Measurements from ENCODE around the gene BRIP1.
"Not testable (repeated sequence)": the region's sequence is repeated elsewhere in the genome, so short reads cannot be mapped to it uniquely, and the experiment has no call there.

BRIP1 gene

DNA sequence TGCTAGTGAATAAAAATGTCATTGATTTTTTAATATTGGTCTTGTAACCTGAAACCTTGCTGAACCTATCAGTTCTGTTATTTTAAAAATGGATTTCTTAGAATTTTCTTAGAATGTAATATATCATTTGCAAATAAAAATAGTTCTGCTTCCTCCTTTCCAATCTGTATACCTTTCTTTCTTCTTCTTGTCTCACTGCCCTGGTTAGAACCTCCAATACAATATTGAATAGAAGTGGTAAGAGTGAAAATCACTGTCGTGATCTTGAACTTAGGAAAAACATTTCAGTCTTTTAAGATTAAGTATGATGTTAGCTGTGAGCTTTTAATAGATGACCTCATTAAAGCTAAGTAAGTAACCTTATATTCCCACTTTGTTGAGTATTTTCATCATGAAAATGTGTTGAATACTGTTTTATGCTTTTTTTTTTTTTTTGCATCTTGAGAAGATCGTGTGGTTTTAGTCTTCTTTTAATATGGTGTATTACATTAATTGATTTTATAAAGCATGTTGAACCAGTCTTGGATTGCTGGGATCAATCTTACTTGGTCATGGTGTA lies 167.5 kb downstream of the BRIP1 start:
- no peak for DNase-seq (ENCODE audit: low read depth)

DNA sequence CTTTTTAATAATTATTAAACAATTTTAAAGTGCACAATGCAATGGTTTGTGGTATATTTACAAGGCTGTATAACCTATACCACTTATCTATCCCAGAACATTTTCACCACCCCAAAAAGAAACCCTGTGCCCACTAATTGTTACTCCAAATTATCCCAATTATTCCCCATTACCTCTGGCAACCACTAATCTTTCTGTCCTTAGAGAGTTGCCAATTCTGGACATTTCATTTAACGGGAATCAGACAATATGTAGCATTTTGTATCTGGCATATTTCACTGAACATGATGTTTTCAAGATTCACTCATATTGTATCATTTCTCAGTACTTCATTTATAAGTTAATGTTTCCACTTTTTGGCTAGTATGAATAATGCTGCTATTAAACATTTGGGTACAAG lies 169.2 kb downstream of the BRIP1 start:
- DNase-seq (ENCODE audit: low read depth) = no peak

DNA sequence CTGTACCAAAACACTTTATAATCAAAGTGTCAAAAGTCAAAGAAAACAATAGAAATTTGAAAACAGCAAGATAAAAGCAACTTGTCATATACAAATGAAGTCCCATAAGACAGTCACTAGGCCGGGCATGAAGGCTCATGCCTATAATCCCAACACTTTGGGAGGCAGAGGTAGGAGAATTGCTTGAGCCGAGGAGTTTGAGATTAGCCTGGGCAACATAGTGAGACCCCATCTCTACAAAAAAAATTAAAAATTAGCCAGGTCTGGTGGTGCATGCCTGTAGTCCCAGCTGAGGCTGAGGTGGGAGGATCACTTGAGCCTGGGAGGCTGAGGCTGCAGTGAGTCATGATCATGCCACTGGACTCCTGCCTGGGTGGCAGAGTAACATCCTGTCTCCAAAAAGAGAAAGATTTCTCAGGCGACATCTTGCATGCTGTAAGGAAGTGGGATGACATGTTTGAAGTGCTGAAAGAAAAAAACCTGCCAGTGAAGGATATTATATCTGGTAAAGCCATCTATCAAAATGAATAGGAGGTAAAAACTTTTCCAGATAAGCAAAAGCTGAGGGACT lies 173.6 kb downstream of the BRIP1 start:
- DNase-seq (ENCODE audit: low read depth) = no peak

DNA sequence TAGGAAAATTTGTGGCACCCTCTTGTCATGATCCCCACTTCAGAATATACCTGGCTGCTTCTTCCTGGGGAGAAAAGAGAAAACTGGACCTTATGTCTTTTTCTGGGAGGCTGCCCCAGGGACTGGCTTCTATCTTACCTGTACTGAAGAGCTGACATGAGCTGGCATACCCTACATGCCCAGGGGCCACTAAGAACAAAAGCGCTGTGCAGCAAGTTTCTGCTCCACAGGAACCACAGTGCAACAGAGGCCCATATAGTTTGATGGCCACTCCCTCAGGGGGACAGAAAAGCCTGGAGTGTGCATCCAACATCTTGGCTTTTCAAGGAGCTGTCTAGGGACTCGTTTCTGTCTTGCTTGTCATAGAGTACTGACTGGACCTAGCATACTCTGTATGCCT lies 175.6 kb downstream of the BRIP1 start:
- no peak for DNase-seq (ENCODE audit: low read depth)

DNA sequence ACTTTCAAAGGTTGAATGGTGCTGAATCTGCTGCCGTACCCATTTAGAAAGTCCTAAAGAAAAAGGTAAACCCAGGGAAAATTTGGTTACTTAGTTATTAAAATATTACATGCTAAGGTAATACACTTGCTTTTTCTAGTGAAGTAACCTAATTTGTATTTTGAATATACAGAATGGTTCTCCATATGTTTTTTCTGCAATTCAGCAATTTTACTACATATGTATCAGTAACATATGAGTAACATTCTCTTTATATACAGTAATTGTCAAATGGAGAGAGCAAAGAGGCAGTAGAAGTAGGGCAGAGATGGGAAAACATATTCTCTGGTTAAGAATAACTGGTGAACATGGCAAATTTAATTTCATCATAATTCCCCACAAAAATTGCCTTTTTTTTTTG lies 177.2 kb downstream of the BRIP1 start:
- DNase-seq (ENCODE audit: low read depth) = no peak

DNA sequence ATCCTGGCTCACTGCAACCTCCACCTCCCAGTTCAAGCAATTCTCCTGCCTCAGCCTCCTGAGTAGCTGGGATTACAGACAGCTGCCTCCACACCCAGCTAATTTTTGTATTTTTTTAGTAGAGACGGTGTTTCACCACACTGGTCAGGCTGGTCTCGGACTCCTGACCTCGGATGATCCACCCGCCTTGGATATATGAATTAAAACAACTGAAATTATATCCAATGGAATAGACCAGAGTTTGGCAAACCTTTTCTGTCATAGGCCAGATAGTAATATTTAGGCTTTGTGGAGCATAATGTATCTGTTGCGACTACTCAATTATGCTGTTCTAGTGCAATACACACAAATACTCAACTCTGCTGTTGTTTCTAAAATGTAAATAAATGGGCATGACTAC lies 178.5 kb downstream of the BRIP1 start:
- no peak for DNase-seq (ENCODE audit: low read depth)

DNA sequence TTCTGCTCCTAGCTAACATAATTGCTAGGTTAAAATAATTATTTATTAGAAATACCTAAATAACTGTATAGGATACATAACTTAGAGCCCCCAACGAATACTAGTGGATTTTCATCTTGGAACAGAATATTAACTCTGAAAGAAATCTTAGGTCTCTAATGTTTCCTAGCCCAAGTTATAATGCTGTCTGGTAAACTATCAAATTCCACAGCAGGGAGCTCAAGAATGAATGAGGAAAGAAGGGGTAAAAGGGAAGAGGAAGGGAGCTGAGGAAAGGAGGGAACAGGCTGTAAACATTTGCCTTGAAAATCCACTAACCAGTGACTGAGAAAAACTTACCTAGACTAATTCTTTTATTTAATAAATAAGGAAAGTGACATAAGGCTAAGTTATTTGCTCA lies 179.2 kb downstream of the BRIP1 start:
- no peak for DNase-seq (ENCODE audit: low read depth)

DNA sequence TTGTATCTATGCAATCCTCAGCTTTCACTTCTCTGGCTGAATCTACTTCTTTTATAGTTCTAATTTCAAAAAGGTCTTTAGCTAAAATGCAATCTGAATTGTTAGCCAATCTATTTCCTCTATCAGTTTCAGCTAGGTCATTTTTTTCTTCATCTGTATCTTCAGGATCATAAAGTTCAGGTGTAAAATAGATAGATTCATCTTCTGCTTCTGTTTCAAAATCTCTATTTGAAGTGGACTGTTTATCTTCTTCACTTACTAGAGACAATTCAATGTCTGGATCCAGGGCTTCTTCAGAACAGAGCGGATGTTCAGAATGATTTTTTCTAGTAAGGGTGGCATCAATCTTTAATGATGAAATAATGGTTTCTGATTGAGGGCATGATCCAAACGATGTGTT lies 179.9 kb downstream of the BRIP1 start:
- DNase-seq (ENCODE audit: low read depth) = no peak

DNA sequence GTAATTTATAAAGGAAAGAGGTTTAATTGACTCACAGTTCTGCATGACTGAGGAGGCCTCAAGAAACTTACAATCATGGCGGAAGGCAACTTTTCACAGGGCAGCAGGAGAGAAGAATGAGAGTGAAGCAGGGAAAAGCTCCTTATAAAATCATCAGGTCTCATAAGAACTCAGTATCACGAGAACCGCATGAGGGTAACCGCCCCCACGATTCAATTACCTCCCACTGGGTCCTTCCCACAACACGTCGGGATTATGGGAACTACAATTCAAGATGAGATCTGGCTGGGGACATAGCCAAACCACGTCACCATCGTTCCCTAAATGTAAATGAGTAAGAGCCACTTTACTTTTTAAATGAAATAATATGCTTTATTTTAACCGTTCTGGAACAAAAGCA lies 182.4 kb downstream of the BRIP1 start:
- no peak for DNase-seq (ENCODE audit: low read depth)

DNA sequence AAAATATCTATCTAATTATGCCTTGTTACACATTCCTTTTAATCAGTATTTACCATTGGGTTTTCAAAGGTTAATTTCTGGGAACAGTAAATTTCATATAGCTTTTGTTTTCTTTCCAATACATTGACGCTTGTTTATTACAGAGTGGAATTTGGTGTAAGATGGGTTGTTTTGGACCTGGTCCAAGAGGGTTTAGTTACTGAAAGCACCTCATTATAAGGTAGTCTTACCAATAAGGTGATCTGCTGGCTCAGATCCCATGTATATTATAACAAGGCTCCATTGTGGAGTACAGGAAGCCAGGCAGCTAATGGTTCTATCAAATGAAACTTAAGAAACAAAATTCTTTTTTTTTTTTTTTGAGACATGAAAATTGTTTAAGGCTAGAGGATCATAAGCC lies 185.0 kb downstream of the BRIP1 start:
- no peak for DNase-seq (ENCODE audit: low read depth)

DNA sequence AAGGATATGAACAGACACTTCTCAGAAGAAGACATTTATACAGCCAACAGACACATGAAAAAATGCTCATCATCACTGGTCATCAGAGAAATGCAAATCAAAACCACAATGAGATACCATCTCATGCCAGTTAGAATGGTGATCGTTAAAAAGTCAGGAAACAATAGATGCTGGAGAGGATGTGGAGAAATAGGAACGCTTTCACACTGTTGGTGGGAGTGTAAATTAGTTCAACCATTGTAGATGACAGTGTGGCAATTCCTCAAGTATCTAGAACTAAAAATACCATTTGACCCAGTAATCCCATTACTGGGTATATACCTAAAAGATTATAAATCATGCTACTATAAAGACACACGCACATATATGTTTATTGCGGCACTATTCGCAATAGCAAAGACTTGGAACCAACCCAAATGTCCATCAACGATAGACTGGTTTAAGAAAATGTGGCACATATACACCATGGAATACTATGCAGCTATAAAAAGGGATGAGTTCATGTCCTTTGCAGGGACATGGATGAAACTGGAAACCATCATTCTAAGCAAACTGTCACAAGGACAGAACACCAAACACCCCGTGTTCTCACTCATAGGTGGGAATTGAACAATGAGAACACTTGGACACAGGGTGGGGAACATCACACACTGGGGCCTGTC lies 186.0 kb downstream of the BRIP1 start:
- DNase-seq (ENCODE audit: low read depth) = not testable (repeated sequence)

DNA sequence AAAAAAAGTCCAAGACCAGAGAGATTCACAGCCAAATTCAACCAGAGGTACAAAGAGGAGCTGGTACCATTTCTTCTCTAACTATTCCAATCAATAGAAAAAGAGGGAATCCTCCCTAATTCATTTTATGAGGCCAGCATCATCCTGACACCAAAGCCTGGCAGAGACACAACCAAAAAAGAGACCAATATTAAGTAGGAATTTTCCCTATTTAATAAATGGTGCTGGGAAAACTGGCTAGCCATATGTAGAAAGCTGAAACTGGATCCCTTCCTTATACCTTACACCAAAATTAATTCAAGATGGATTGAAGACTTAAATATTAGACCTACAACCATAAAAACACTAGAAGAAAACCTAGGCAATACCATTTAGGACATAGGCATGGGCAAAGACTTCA lies 186.8 kb downstream of the BRIP1 start:
- not testable (repeated sequence) for DNase-seq (ENCODE audit: low read depth)

DNA sequence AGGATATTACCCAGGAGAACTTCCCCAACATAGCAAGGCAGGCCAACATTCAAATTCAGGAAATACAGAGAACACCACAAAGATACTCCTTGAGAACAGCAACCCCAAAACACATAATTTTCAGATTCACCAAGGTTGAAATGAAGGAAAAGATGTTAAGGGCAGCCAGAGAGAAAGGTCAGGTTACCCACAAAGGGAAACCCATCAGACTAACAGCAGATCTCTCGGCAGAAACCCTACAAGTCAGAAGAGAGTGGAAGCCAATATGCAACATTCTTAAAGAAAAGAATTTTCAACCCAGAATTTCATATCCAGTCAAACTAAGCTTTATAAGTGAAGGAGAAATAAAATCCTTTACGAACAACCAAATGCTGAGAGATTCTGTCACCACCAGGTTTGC lies 188.7 kb downstream of the BRIP1 start:
- not testable (repeated sequence) for DNase-seq (ENCODE audit: low read depth)

DNA sequence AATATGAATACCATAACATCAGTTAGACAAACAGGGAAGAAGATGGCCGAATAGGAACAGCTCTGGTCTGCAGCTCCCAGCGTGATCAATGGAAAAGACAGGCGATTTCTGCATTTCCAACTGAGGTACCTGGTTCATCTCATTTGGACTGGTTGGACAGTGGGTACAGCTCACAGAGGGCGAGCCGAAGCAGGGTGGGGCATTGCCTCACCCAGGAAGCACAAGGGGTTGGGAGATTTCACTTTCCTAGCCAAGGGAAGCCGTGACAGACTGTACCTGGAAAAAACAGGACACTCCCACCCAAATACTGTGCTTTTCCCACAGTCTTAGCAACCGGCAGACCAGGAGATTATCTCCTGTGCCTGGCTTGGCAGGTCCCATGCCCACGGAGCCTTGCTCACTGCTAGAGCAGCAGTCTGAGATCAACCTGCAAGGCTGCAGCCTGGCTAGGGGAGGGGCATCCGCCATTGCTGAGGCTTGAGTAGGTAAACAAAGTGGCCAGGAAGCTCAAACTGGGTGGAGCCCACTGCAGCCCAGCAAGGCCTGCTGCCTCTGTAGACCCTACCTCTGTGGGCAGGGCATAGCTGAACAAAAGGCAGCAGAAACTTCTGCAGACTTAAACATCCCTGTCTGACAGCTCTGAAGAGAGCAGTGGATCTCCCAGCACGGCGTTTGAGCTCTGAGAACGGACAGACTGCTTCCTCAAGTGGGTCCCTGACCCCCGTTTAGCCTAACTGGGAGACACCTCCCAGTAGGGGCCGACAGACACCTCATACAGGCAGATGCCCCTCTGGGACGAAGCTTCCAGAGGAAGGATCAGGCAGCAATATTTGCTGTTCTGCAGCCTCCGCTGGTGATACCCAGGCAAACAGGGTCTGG lies 190.1 kb downstream of the BRIP1 start:
- DNase-seq (ENCODE audit: low read depth) = not testable (repeated sequence)

DNA sequence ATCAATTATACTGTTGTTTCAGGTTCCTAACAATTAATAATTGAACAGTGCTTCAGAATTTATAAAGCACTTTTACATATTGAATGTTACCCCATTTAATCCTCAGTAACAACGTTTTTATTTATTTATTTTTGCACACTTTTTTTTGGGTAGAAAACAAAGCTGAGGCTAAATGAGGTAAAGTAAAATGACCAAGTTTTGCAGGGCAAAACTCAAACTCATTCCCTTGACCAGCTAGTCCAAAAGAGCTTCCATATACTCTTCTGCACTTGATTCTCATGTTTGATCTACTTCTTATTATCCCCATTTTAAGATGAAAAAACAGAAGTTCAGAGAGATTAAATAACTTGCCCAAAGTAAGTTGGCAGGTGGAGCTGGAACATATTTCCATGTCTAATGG lies 191.2 kb downstream of the BRIP1 start:
- DNase-seq (ENCODE audit: low read depth) = no peak

DNA sequence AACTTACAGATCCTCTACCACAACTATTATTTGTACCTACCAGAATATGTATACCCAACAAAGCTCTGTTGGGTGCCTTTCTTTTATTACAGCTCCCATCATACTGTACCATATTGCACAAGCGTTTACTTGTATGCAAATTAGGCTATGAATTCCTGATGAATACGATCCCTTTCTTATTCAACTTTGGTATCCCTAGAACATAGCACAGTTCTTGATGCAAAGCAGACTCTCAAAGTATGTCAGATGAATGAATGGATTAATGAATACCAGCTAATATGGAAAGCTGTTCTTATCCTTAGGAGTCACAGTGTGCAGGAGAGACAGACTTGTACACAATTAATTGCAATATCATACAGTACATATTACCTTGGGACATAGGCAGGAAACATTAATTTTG lies 192.6 kb downstream of the BRIP1 start:
- DNase-seq (ENCODE audit: low read depth) = no peak

DNA sequence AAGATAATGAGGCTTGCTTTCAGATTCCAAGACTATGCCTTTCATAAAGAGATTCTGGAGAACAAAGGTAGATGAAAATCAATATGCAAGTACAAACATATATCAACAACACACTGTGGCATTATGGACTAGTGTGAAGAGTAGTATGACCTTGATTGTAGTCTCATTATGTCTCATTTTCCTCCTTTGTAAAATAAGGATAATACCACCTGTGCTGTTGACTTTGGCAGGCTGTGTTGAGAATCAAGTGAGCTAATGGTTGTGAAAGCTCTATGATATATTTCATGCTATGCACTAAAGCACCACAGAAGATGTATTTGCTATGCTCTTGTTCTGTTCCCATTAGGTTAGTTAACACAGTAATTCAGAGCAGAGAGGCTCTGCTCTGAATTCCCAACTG lies 193.8 kb downstream of the BRIP1 start:
- DNase-seq (ENCODE audit: low read depth) = no peak

DNA sequence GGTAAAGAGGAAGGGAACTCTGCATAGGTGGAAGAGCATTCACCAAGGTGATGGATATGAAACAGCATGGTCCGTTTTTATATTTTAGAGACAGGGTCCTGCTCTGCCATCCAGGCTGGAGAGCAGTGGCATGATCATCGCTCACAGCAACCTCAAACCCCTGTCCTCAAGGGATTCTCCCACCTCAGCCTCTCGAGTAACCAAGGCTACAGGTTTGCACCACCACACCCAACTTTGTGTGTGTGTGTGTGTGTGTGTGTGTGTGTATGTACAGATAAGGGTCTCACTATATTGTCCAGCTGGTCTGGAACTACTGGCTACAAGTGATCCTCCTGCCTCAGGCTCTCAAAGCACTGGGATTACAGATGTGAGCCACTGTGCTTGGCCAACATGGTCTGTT lies 194.8 kb downstream of the BRIP1 start:
- no peak for DNase-seq (ENCODE audit: low read depth)

DNA sequence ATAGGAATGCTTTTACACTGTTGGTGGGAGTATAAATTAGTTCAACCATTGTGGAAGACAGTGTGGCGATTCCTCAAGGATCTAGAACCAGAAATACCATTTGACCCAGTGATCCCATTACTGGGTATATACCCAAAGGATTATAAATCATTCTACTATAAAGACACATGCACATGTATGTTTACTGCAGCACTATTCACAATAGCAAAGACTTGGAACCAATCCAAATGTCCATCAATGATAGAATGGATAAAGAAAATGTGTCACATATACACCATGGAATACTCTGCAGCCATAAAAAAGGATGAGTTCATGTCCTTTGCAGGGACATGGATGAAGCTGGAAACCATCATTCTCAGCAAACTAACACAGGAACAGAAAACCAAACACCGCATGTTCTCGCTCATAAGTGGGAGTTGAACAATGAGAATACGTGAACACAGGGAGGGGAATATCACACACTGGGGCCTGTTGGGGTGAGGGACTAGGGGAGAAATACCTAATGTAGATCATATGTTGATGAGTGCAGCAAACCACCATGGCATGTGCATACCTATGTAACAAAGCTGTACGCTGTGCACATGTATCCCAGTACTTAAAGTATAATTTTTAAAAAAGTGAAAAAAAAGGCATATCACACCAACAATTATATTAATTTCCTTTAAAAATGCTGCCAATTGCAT lies 196.8 kb downstream of the BRIP1 start:
- DNase-seq (ENCODE audit: low read depth) = not testable (repeated sequence)

DNA sequence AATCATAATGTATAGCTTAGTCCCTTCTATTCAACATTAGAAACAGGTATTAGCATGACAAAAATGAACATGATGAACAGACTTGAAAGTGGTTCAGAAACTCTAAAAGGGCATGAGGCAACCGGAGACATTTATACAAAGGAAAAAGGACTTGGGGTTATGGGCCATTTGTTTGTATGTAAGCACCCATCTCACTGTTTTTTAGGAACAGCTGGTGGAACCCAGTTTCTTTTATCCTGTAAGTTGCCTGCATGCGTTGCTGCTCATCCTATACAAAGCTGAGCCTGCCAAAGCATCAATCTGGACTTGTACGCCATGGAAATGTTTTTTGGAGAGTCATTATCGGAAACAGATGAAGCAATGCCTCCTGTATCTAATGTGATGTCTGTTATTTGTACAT lies 200.0 kb downstream of the BRIP1 start:
- DNase-seq (ENCODE audit: low read depth) = no peak

DNA sequence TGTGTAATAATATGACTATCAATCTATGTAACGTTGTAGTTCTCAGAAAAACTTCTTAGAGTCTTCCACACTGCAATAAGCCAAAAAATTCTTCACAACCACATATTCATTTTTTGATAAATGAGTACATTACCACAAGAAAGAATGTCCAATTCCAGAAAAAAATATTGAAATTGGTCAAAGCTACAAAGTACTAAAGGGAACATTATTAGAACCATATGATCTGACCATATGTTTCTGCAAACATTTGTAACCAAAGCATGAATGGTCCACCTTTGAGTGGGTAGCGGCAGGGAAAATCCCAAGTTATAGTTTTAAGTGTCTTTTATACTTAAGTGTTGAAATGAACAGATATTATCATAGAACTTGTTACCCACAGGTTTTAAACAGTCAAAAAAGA lies 200.6 kb downstream of the BRIP1 start:
- DNase-seq (ENCODE audit: low read depth) = no peak

DNA sequence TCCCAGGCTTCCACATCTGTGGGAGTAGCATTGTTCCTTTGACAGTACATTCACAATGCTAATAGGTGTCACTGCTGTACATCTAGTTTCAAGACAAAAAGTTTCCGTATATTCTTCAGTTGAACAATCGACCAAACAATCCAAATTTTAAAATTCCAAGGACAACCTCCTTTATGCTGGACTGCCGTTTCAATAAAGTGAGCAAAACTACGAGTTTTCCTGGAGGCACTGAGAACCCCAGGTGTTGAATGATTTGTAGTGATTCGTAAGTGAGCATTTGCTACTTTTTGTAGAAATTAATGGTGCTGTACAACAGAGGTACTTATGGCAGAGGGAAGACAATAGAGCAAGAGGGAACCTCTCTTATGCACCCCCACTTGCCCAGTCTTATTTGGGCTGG lies 201.1 kb downstream of the BRIP1 start:
- DNase-seq (ENCODE audit: low read depth) = no peak
